CD4-positive, alpha-beta T cell treated with Interleukin-1 beta for 1 hour (primary cell): ENCODE measurements around the gene INTS6.
A peak's percentile ranks its signal among the peaks of the same experiment; 100 is the strongest.

Experiments used
- DNase-seq, 2 donors: peaks; one replicate each; pipeline ENCODE4 v3.0.0-alpha.2; 2020 to 2022

Gene INTS6, protein sequence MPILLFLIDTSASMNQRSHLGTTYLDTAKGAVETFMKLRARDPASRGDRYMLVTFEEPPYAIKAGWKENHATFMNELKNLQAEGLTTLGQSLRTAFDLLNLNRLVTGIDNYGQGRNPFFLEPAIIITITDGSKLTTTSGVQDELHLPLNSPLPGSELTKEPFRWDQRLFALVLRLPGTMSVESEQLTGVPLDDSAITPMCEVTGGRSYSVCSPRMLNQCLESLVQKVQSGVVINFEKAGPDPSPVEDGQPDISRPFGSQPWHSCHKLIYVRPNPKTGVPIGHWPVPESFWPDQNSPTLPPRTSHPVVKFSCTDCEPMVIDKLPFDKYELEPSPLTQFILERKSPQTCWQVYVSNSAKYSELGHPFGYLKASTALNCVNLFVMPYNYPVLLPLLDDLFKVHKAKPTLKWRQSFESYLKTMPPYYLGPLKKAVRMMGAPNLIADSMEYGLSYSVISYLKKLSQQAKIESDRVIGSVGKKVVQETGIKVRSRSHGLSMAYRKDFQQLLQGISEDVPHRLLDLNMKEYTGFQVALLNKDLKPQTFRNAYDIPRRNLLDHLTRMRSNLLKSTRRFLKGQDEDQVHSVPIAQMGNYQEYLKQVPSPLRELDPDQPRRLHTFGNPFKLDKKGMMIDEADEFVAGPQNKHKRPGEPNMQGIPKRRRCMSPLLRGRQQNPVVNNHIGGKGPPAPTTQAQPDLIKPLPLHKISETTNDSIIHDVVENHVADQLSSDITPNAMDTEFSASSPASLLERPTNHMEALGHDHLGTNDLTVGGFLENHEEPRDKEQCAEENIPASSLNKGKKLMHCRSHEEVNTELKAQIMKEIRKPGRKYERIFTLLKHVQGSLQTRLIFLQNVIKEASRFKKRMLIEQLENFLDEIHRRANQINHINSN

DNA sequence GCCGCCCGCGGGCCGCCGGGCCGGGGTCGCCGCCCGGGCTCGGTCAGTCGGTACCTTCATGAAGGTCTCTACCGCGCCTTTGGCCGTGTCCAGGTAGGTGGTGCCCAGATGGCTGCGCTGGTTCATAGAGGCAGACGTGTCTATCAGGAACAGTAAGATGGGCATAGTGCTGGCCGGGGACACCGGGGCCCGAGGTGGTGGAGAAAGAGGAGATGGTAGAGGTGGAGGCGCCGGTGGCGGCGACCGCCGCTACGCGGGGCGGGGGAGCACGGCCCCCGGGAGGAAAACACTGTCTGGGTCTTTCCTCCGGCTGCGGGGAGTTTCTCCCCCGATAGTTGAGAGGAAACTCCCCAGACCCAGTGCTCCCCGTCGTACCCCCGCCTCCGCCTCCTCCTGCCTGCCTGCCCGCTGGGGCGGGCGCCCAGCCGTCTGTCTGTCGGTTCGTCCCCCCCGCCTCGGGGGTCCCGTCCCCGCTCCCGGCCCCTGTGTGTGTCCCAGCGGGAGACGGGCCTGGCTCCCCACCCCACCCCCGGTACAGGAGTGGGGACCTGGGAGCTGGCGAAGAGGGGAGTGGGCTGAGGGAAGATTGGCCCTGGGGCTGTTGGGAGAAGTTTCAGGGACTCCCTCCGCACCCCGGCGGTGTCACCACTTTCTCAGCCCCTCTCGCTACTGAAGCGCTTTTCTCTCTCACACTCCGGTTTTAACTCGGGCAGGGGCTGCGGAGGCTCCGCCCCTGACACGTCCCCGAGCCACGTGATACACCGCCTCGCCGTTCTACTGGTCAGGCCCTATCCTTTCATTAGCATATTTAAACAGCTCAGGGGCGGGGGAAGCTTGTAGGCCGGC is at the start of gene INTS6:
Gene INTS6 (minus strand): TSS at position 676 of the 846 bp plus-strand sequence. CDS start 511 bp downstream, at position 165.
- DNase-seq = peak; percentile 100

DNA sequence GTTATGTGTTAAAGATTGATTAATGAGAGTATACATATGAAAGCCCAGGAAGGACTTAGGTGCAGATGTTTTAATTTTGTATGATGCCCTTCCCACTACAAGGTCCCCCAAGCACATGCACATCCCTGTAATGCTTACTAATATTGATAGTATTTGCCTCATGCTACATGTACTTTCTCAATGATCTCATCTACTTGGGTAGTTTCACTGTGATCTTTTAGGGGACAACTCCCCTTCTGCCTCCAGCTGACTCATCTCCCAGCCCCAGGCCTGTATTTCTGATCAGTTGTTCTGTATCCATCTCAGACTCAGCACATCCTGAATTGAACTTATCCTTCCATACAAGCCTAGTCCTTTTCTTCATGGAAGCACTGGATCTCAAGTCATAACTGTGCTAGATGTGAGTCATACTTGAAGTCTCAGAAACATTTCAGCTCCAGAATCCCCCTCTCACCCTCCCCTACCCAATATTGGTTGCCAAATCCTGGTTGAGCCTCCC is 49.4 kb upstream of the INTS6 start:
- no peak for DNase-seq

DNA sequence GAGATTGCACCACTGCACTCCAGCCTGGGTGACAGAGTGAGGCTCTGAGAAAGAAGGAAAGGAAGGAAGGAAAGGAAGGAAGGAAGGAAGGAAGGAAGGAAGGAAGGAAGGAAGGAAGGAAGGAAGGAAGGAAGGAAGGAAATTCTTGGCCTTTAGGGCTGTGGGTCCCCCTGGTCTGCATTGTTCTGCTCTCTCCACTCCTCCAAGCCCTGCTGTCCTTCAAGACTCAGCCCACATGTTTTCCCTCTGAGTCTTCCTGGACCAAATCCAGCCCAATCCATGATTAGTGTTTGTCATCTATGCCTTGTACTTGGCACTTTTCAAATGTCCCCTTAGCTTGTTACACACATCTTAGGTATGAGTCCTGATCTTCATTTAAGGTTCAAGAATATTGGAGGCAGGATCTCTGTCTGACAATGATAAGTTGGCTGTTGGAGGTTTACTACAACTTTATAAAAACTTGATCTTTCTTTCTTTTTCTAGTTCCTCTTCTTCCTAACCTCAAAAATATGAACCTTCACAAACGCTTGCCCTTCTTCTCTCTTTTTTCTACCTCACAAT is 48.8 kb upstream of the INTS6 start:
- DNase-seq = no peak

DNA sequence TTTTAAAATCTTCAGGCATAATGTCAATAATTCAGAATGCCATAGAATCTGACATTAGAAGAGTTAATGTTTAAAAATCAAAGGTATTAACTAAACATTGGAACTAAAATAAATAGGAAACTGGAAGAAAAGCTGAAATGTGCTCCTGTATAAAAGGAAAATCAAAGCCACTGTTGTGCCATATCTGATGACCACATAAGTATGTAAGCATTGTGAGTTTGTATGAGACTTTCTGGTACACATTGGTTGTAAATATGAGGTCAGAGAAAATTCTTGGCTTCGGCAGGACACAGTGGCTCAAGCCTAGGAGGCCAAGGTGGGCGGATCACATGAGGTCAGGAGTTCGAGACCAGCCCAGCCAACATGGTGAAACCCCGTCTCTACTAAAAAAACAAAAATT is 48.3 kb upstream of the INTS6 start:
- DNase-seq = no peak

DNA sequence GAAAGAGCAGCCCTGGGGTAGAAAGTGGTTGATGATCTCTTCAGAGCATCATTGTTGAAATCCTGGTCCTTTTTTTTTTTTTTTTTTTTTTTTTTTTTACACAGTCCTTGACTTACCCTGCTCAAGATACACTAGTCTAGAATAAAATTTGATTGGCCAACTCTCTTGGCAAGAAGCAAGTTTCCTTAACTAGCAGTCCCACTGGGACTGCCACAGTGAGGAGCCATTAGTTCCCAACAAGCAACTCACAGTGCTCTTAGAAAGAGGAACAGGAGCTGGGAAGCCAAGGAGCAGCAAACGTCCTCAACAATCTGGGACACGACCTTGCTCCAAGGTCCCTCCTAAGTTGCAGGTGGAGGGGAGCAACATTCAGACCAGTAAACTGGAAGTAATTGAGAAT is 47.9 kb upstream of the INTS6 start:
- no peak for DNase-seq

DNA sequence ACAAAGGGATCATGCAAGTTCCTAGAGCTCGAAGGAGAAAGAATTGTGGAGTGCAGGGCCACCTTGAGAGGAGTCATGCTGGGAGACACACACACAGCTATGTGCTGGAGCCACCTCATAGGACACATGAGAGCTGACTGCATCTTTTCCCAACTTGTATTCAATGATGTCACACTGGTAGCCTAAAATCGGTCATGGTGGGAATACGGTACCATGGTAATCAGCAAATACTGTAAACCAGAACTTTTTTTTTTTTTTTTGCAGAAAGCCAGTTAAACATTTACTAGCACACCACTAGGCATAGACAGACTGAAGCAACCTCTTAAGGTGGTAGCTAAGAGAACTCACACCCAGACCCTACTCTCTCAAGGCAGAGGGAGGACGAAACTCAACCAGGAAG is 47.0 kb upstream of the INTS6 start:
- DNase-seq = no peak

DNA sequence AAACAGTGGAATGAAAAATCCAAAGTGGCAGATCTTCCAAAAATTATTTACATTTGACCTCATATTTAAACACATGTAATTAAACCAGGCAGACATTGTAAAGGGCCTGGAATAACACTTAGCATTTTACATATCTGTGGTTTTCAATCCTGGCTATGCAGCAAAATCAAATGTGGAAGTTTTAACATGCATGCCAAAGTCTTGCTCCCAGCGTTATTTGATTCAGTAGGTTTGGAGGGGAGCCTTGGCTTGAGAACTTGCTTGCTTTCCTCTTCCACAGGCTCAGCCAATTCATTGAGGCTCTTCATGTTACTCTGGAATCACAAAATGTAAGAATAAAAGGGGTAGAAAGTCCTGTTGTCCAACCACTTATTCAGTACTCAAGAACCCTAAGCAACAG is 42.5 kb upstream of the INTS6 start:
- no peak for DNase-seq

DNA sequence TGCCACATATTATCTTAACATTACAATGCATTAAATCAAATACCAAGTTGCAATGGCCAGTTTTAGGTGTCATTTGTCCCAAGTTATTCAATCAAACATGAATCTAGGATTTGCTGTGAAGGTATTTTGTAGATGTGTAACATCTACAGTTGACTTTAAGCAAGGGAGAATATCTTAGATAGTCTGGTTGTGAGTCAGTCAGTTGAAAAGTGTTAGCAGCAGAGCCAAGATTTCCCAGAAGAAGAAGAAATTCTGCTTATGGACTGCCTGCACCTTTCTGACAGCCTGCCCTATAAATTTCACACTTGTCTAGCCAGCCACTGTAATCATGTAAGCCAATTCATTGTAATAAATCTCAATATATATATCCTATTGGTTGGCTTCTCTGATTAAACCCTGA is 41.3 kb upstream of the INTS6 start:
- no peak for DNase-seq

DNA sequence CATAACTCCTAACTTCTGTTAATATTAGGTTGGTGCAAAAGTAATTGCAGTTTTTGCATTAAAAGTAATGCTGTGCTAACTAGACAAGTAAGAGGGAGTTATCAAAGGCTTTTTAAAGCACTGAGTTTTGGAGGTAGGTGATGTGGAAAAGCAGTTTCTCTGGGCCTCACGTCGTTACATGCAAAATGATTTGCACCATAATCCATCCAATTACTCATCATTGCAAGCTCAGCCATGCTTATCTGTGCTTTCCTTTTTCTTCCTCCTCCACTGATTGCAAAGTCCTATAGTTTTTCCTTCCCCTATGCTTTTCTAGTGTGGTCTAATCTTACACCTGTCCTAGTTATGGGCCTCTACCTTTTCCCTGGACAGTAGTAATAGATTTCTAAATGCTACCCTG is 35.4 kb upstream of the INTS6 start:
- DNase-seq = no peak

DNA sequence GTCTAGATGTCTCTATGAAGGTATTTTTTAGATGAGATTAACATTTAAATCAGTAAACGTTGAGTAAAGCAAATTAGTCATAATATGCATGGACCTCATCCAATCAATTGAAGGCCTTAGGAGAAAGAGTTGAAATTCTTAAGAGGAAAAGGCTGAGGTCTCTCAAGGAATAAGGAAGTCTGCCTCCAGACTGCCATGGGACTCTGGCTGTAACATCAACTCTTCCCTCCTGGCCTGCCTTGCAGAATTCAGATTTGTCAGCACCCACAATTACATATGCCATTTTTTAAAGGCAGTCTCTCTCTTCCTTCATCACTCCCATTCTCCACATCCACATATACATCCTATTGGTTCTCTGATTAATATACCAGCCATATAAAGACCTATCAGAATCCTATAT is 28.8 kb upstream of the INTS6 start:
- no peak for DNase-seq

DNA sequence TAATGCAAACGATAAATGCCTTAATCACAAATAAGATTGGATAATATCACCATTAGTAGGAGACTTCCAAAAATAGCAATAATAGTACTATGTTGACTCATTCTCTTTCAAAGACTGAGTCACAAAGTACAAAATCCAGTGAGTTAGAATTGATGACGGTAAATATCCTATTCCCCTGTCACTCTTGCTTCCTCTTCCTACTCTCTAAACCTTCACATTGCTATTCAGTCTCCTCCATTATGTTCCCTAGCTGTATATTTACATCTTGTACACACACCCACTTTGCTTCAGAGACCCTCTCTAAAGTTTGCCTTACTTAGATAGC is 26.3 kb upstream of the INTS6 start:
- DNase-seq = no peak

DNA sequence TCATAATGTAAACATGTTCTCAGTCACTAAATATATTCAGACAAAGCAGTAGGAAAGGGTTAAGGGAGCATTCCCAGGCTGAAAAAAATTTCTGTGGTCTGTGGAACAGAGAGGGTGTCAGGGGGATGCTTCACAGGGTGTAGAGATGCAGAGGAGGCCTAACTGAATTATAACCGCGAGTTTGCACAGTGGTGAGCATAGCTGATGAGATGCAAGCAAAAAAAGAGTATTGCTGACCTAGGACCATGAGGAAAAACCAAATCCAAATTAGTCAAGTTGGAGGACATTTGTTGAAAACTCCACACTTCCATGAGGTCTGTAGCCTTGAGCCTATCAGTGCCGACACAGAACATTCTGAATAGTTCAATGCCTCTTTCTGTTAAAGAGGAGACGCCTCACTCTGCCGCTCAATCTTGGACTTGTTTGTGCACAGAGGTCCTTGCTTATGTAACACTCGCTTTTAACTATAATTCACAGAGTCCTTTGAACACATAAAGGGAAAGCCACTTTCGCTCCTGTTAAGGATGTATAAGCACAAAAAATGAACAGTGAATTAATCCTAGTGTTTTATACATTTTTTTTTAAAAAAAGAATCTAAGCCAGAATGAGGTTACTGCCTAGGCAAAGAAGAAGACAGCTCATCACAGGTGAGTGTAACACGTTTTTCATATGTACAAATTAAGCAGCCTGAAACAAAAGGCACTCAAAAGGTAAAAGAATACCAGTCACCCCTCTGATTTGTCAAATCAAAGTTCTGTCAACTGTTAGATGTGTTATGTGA is 25.8 kb upstream of the INTS6 start:
- DNase-seq = no peak

DNA sequence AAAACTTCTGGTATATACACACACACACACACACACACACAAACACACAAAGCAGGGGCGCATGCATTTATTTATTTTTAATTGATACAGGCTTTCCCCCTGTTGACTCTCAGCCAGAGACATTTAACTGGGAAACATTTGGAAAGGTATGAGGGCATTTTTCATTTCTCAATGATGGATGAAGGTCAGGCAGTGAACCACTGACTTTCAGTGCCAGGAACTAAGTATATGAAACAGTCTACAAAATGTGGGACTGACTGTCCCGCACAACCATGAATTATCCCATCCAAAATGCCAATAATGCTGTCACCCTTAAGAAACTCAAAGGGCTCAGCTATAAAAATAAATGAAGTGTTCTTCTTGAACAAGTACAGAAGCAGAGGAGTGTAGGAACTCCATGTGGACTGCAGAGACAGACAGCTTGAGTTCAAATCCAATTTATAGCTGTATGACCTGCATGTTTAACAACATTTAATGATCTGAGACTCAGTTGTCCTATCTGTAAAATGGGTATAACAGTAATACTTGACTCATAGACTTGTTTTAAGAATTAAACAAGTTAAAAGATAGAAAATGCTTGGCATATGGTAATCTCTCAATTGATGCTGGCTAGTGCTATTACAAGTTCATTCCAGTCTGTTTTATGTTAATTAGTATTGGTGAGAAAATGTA is 25.0 kb upstream of the INTS6 start:
- DNase-seq = no peak

DNA sequence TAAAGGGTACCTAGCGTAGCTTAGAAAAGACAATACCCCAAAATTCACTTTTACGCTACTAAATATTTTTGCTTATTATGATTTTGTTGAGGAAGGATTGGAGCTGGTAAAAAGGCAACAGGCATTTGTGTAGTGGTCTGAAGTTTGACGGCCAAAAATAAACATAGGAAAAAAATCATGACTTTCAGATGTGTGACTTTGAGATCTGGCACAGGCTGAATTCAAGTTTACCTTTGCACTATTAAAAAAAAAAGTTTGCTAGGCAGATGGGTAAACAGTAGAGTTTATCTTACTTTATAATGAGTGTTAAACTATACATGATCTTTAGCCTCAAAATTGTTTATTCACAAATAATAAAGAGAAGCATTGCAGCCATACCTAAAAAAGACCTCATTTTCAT is 24.3 kb upstream of the INTS6 start:
- DNase-seq = no peak

DNA sequence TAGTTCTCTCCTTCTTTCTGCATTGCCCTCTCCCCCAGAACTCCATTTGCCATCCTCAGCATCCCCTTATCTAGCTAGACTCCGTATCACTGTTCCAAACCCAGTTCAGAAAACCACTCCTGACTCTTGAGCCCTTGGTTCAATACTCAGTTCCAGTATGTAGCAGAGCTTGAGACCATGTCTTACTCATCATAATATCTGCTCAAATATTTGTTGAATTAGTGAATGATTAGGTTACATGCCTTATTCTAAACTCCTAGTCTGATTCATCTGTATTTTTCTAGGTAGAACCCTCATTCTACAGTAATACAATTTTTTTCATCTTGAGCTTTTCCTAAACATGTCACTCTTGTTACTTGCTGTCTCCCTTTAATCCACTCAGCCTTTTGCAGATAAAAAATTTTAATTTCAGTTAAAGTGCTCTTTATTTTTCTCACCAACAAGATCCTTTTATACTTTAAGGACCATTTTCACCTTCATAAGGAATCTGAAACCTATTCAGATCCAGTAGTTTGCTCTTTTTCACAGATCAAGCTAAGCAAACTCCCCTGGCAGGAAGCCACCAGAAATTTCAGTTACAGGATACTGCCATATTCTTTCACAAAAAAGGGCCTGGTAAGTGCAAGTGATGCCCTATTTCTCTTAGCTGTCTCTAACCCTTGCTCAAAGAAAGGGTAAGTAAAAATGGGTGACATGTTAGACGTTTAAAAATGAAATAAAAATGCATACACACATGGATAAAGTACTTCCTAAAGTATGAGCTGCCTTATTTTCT is 23.1 kb upstream of the INTS6 start:
- no peak for DNase-seq

DNA sequence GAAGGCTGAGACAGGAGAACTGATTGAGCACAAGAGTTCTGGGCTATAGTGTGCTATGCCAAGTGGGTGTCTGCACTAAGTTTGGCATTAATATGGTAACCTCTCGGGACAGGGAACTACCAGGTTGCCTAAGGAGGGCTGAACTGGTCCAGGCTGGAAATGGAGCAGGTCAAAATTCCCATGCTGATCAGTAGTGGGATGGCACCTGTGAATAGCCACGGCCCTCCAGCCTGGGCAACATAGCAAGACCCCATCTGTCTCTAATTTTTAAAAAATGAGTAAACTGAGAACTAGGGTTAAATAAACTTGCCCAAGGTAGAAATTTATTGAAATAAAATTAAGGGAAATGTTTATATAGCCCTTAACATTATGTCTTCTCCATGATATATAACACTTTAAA is 17.0 kb upstream of the INTS6 start:
- DNase-seq = no peak

DNA sequence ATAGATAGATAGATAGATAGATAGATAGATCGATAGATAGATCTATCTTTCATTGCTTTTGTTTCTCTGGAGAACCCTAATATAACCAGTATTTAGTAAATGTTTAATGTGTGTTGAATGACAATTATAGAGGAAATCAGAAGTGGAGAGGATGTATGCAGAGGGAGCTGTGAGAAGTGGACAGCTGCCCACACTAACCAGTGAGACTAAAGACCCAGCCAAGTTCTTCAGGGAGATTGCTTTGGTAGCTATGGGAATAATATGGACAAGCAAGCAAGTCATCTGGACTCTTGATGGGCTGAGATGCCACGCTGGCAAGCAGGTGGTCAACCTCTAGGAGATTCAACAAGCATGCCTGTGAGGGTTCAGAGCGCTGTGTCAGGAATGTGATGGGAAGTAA is 14.9 kb upstream of the INTS6 start:
- DNase-seq = no peak

DNA sequence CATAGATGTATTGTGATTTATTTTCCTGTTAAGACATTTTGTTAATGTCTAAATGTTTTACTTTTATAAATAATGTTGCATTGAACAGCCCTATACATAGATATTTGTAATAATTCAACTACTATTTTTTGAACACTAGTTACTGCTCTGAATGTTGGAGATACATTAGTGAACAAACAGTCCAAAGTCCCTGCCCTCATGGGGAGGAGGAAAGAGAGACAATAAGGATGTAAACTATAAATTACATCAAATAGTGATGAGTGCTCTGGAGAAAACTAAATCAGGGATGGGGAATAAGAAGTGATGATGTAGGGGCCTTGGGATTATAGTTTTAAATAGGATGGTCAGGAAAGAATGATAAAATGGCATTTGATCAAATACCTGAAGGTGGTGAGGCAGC is 12.3 kb upstream of the INTS6 start:
- no peak for DNase-seq

DNA sequence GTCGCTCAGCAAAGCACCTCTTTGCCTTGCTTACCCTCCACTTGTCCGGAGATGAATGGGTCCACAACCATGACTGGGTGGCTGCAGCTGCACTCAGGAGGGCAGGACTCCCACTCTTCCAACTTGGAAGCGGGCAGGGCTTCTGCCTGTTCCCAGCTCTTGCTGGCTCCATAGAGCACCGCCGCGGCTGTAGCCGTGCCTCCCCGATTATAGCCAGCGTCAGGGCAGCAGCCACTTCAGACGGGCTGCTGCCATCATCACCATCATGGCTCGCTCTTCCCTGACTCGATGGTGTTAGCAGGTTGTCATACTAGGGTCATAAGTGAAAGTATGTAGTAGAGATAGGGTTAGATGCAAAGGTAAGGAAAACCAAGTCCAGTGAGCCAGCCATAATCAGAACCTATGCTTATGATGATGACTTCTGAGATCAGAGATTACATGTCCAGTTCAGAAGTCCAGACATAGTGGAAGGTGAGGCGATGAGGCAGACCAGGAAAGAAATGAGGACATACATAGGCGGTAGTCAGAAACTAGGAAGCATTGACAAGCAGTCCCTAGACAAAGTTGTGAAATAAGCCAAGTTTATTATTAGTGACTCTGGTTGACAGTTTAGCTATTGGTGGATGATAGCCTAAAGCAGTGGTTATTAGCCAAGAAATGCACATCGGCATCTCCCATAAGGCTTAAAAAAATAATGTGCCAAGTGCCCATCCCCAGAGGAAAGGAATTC is 4.4 kb upstream of the INTS6 start:
- DNase-seq = no peak

DNA sequence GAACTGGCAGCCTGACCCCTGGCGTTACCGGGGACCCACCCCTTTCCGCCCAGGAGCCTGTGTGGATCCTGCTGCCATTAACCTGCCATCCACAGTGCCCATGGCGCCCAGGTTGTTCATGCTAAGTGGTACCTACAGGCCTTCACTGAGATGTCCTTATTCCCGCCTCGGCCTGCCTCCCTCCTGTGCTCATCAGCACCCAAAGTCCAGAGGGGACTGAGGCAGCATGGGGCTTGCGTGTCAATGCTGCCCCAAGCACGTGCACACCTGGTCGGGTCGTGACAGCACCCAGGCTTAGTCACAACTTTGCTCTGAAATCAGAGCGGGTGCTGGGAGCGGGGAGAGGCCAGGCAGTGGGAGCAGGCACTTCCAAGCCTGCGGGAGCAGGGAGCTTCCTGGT is 3.7 kb upstream of the INTS6 start:
- no peak for DNase-seq
